Mesenchymal stem cell (in vitro differentiated cells and primary cell): ENCODE data around the gene EFCAB9.
"Not testable (repeated sequence)": the region's sequence is repeated elsewhere in the genome, so short reads cannot be mapped to it uniquely, and the experiment has no call there.

Source experiments
- DNase-seq: peaks from one replicate; pipeline ENCODE4 v3.0.0-alpha.2; 2013
- H2AFZ ChIP-seq: one replicate; pipeline ENCODE4 v1.6.1; 2013; ENCODE audit warnings: low read depth, mild to moderate bottlenecking, control low read depth, inconsistent platforms, low read length, moderate library complexity
- H2AK5ac ChIP-seq: 2 replicates; pipeline ENCODE4 v1.6.1; 2013; ENCODE audit warnings: low read length, moderate library complexity, mild to moderate bottlenecking, inconsistent platforms; ENCODE audit not compliant: severe bottlenecking
- H2BK120ac ChIP-seq: one replicate; pipeline ENCODE4 v1.6.1; 2013; ENCODE audit warnings: low read depth, mild to moderate bottlenecking, inconsistent platforms, low read length, moderate library complexity
- H2BK12ac ChIP-seq, 2 experiments: one replicate each; pipeline ENCODE4 v1.6.1; 2013; ENCODE audit warnings: inconsistent platforms in 2 of 2, low read length in 2 of 2, mild to moderate bottlenecking in 2 of 2, moderate library complexity in 2 of 2, control low read depth in 1 of 2
- H2BK15ac ChIP-seq: one replicate; pipeline ENCODE4 v1.6.1; 2013; ENCODE audit warnings: mild to moderate bottlenecking, low read depth, inconsistent platforms; ENCODE audit not compliant: poor library complexity, severe bottlenecking
- H2BK5ac ChIP-seq: 2 replicates; pipeline ENCODE4 v1.6.1; 2013; ENCODE audit warnings: low read depth, mild to moderate bottlenecking, low read length, control low read depth, inconsistent platforms; ENCODE audit not compliant: poor library complexity, severe bottlenecking
- H3K14ac ChIP-seq, 2 experiments: one replicate each; pipeline ENCODE4 v1.6.1; 2013; ENCODE audit warnings: inconsistent platforms in 2 of 2, low read length in 2 of 2, control low read depth in 1 of 2, mild to moderate bottlenecking in 1 of 2, moderate library complexity in 1 of 2
- H3K18ac ChIP-seq, 2 experiments: one replicate each; pipeline ENCODE4 v1.6.1; 2013; ENCODE audit warnings: inconsistent platforms in 2 of 2, low read length in 2 of 2, control low read depth in 1 of 2, low read depth in 1 of 2, mild to moderate bottlenecking in 1 of 2
- H3K23ac ChIP-seq, 2 experiments: one replicate each; pipeline ENCODE4 v1.6.1; 2013; ENCODE audit warnings: inconsistent platforms in 2 of 2, low read length in 2 of 2, mild to moderate bottlenecking in 2 of 2, moderate library complexity in 2 of 2, control low read depth in 1 of 2
- H3K27ac ChIP-seq: 2 replicates; pipeline ENCODE4 v1.5.1; 2013; ENCODE audit warnings: mild to moderate bottlenecking, moderate library complexity, low read length, control low read depth, inconsistent platforms; ENCODE audit not compliant: poor library complexity, severe bottlenecking
- H3K27me3 ChIP-seq, 2 experiments: 2 replicates each; pipeline versions ENCODE4 v1.6.1 to v1.7.0; 2013; ENCODE audit warnings: low read length in 2 of 2, mild to moderate bottlenecking in 2 of 2, moderate library complexity in 2 of 2, control low read depth in 1 of 2, inconsistent platforms in 1 of 2; ENCODE audit not compliant: control insufficient read depth in 1 of 2, insufficient read depth in 1 of 2
- H3K36me3 ChIP-seq, 2 experiments: 2 replicates each; pipeline versions ENCODE4 v1.6.1 to v1.7.0; 2013; ENCODE audit warnings: low read length in 2 of 2, control low read depth in 1 of 2, inconsistent platforms in 1 of 2, low read depth in 1 of 2, mild to moderate bottlenecking in 1 of 2; ENCODE audit not compliant: insufficient read depth in 2 of 2, control insufficient read depth in 1 of 2
- H3K4ac ChIP-seq, 2 experiments: one replicate each; pipeline ENCODE4 v1.6.1; 2013; ENCODE audit warnings: inconsistent platforms in 2 of 2, low read length in 2 of 2, mild to moderate bottlenecking in 2 of 2, moderate library complexity in 2 of 2, control low read depth in 1 of 2, low read depth in 1 of 2
- H3K4me1 ChIP-seq: 2 replicates; pipeline ENCODE4 v1.6.1; 2013; ENCODE audit warnings: low read depth, low read length, control low read depth; ENCODE audit not compliant: control insufficient read depth, insufficient read depth
- H3K4me2 ChIP-seq: 2 replicates; pipeline ENCODE4 v1.6.1; 2013; ENCODE audit warnings: low read length, mild to moderate bottlenecking, inconsistent platforms; ENCODE audit not compliant: poor library complexity, severe bottlenecking
- H3K4me3 ChIP-seq, 2 experiments: 2 replicates each; pipeline versions ENCODE4 v1.5.1 to v1.7.0; 2013; ENCODE audit warnings: low read length in 2 of 2, mild to moderate bottlenecking in 2 of 2, control low read depth in 1 of 2, low read depth in 1 of 2; ENCODE audit not compliant: insufficient read depth in 1 of 2
- H3K79me1 ChIP-seq: replicated peaks from 2 replicates; pipeline ENCODE4 v1.6.1; 2013; ENCODE audit warnings: mild to moderate bottlenecking, control low read depth, low read length, inconsistent platforms; ENCODE audit not compliant: poor library complexity, severe bottlenecking
- H3K9ac ChIP-seq: 2 replicates; pipeline ENCODE4 v1.7.0; 2013; ENCODE audit warnings: mild to moderate bottlenecking, low read length, moderate library complexity
- H3K9me3 ChIP-seq: 2 replicates; pipeline ENCODE4 v1.7.0; 2013; ENCODE audit warnings: mild to moderate bottlenecking, low read length; ENCODE audit not compliant: control insufficient read depth
- H4K8ac ChIP-seq: one replicate; pipeline ENCODE4 v1.6.1; 2013; ENCODE audit warnings: inconsistent platforms, mild to moderate bottlenecking, low read length, moderate library complexity
- H4K91ac ChIP-seq: one replicate; pipeline ENCODE4 v1.6.1; 2013; ENCODE audit warnings: mild to moderate bottlenecking, low read length, inconsistent platforms
- WGBS: methylation state at CpG from one replicate; pipeline ENCODE4 v1.1.7; 2013; ENCODE audit warnings: mixed read lengths; 5-methylcytosine and 5-hydroxymethylcytosine counted together

The EFCAB9 gene

DNA sequence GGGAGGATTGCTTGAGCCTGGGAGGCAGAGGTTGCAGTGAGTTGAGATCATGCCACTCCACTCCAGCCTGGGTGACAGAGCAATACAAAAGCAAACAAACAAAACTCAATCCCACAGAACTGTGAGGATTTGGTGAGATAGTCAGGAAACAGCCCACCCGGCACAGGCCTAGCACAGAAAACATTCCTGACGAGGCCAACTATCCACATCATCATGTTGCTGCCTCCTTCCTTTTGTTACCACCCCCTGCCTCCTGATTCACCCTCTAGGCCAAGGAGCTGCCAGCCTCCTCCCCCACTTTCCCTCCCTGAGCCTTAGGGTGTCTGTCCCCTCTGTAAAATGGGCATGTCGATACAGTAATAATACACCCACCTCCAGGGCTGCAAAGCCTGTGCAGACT, 44.9 kb upstream of the EFCAB9 start:
- Histone ChIP-seq H3K9me3 (no peaks in the 10 kb centered on the region), H2BK15ac (no peak overlapping the region), H3K36me3 (peaks cover 35 to 44% of the 10 kb centered on the region in 2 experiments), H3K18ac (no peak overlapping the region), H4K91ac (no peak overlapping the region), H3K4me2 (no peak overlapping the region), H3K4me3 (no peak overlapping the region), H2AK5ac (no peak overlapping the region), H4K8ac (no peak overlapping the region), H2BK120ac (no peak overlapping the region), H2BK12ac (peak overlapping the region in 1 of 2 experiments; percentile 35), H3K14ac (no peak overlapping the region), H3K27me3 (no peaks in the 10 kb centered on the region), H3K23ac (no peak overlapping the region), H3K79me1 (peaks cover 29% of the 10 kb centered on the region), H3K4ac (no peak overlapping the region), H3K9ac (no peak overlapping the region), H2AFZ (no peak overlapping the region), H2BK5ac (no peak overlapping the region), H3K4me1 (peaks cover 35% of the 10 kb centered on the region), H3K27ac (no peak overlapping the region)
- 62% methylated on average over 2 of the region's 3 CpGs for WGBS
- DNase-seq, result peak; percentile 79

GRCh38 chr5:172149481-172149880, 44.5 kb upstream of the EFCAB9 start:
- not testable (repeated sequence) for H3K4me3 ChIP-seq, H2BK15ac ChIP-seq, H3K27ac ChIP-seq, H3K27me3 ChIP-seq, H3K4ac ChIP-seq, H3K14ac ChIP-seq, H3K9me3 ChIP-seq, H2BK120ac ChIP-seq, H3K9ac ChIP-seq, H4K91ac ChIP-seq, H3K4me2 ChIP-seq, H3K18ac ChIP-seq, DNase-seq, H4K8ac ChIP-seq, H2AFZ ChIP-seq, H2AK5ac ChIP-seq, H2BK5ac ChIP-seq, H3K23ac ChIP-seq
- Histone ChIP-seq H2BK12ac (peak overlapping the region in 1 of 2 experiments; percentile 35), H3K79me1 (peaks cover 31% of the 10 kb centered on the region), H3K36me3 (peaks cover 39 to 48% of the 10 kb centered on the region in 2 experiments), H3K4me1 (peaks cover 33% of the 10 kb centered on the region)
- 88% methylated on average over 9 of the region's 11 CpGs for WGBS

DNA sequence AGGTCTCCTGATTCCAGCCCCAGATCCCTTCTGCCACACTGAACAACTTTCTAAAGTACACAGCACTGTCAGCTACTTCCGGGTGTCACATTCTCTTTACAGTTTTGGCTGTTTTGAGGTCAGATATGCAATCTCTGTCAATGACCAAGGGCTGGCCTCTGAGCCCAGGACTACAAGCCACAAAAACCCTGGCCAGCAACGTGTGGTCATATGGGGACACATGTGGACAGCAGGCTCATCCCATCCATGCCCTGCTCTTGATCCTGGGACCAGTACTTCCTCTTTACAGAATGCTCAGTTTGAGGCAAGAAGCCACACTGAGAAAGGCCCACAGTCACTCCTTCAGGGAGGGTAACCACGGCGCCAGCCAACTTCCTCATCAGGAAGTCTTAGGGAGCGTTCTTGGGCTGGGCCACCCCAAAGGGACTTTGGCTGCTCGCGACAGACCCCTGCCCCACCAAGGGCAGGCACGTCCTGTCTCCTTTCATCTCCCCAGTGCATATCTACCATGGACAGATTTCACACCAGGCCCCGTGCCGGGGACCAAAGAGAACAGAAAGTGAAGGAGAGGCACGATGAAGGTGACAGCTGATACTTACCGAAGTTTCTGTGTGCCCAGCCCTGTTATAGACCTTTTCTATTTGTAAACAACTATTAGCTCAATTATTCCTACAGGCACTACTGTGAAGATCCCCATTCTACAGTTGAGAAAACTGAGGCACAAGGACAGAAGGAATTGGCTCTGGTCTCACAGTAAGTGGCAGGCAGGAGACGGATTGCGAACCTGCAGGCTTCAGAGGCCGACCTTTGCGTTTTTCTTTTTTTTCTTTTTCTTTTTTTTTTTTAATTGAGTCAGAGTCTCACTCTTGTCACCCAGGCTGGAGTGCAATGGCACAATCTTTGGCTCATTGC, 43.2 kb upstream of the EFCAB9 start:
- H2BK120ac ChIP-seq, result no peak overlapping the region
- H4K91ac ChIP-seq, result no peak overlapping the region
- no peak overlapping the region for H3K18ac ChIP-seq
- peaks cover 28% of the 10 kb centered on the region for H3K79me1 ChIP-seq
- H3K27me3 ChIP-seq, result no peaks in the 10 kb centered on the region
- H4K8ac ChIP-seq, result no peak overlapping the region
- H3K27ac ChIP-seq, result no peak overlapping the region
- H3K14ac ChIP-seq, result no peak overlapping the region
- no peak overlapping the region for H3K23ac ChIP-seq
- peak; percentile 39 for DNase-seq
- no peaks in the 10 kb centered on the region for H3K9me3 ChIP-seq
- H2AK5ac ChIP-seq, result no peak overlapping the region
- no peak overlapping the region for H3K4me2 ChIP-seq
- no peak overlapping the region for H2AFZ ChIP-seq
- H3K9ac ChIP-seq, result no peak overlapping the region
- H3K4me3 ChIP-seq, result no peak overlapping the region
- peaks cover 27% of the 10 kb centered on the region for H3K4me1 ChIP-seq
- no peak overlapping the region for H2BK12ac ChIP-seq
- H3K4ac ChIP-seq, result no peak overlapping the region
- 85% methylated on average over 16 of the region's 16 CpGs for WGBS
- H2BK15ac ChIP-seq, result no peak overlapping the region
- no peak overlapping the region for H2BK5ac ChIP-seq
- H3K36me3 ChIP-seq, result peaks cover 39 to 53% of the 10 kb centered on the region in 2 experiments

- no peak overlapping the region for H3K27ac ChIP-seq
- no peak overlapping the region for H2BK15ac ChIP-seq
- H3K36me3 ChIP-seq, result peaks cover 45 to 55% of the 10 kb centered on the region in 2 experiments
- no peak overlapping the region for H3K4me3 ChIP-seq
- H3K4me2 ChIP-seq, result no peak overlapping the region
- no peak overlapping the region for H2BK5ac ChIP-seq
- 97% methylated on average over 10 of the region's 10 CpGs for WGBS
- H3K4me1 ChIP-seq, result peaks cover 22% of the 10 kb centered on the region
- no peak overlapping the region for H2AK5ac ChIP-seq
- no peak overlapping the region for H2BK120ac ChIP-seq
- no peak overlapping the region for H3K9ac ChIP-seq
- no peak overlapping the region for H3K14ac ChIP-seq
- no peak for DNase-seq
- no peak overlapping the region for H3K18ac ChIP-seq
- peaks cover 35% of the 10 kb centered on the region for H3K79me1 ChIP-seq
- no peak overlapping the region for H4K91ac ChIP-seq
- H3K4ac ChIP-seq, result no peak overlapping the region
- H4K8ac ChIP-seq, result no peak overlapping the region
- H2AFZ ChIP-seq, result no peak overlapping the region
- no peaks in the 10 kb centered on the region for H3K27me3 ChIP-seq
- no peak overlapping the region for H2BK12ac ChIP-seq
- no peak overlapping the region for H3K23ac ChIP-seq
- no peaks in the 10 kb centered on the region for H3K9me3 ChIP-seq
These were observed 42.2 kb upstream of the EFCAB9 start for GRCh38 chr5:172151661-172152210.
